Chondrocyte (in vitro differentiated cells): ENCODE results near the gene DRAXIN. TPM values are rescaled to one million over a fixed set of nuclear protein-coding genes. Genes with fewer than 3 reads are reported as not detected.
A peak's percentile ranks its signal among the peaks of the same experiment; 100 is the strongest.

Experiments
- DNase-seq: peaks from one replicate; pipeline ENCODE4 v3.0.0; 2021; ENCODE audit warnings: mixed read lengths, low spot score
- H3K27ac Mint-ChIP-seq: one replicate; pipeline ENCODE4 v1.8.0; 2021; ENCODE audit warnings: mild to moderate bottlenecking, moderate library complexity, mixed read lengths; ENCODE audit not compliant: unreplicated experiment
- H3K27me3 Mint-ChIP-seq: 2 replicates; pipeline ENCODE4 v1.8.0; 2021; ENCODE audit warnings: low read depth, mixed read lengths
- H3K36me3 Mint-ChIP-seq: 2 replicates; pipeline ENCODE4 v1.8.0; 2021; ENCODE audit warnings: low read depth, mixed read lengths
- H3K4me1 Mint-ChIP-seq: 2 replicates; pipeline ENCODE4 v1.8.0; 2021; ENCODE audit warnings: low read depth, mild to moderate bottlenecking, mixed read lengths
- H3K4me3 Mint-ChIP-seq: one replicate; pipeline ENCODE4 v1.8.0; 2021; ENCODE audit warnings: mild to moderate bottlenecking, moderate library complexity, mixed read lengths; ENCODE audit not compliant: unreplicated experiment
- H3K9me3 Mint-ChIP-seq: 2 replicates; pipeline ENCODE4 v1.8.0; 2021; ENCODE audit warnings: low read depth, mixed read lengths
- total RNA-seq: library from RNA; stranded (reverse); gene quantifications from 3 replicates; pipeline ENCODE4 v1.2.1, GENCODE V29; 2021
- TF ChIP-seq, protein P1 (sequence below): fragments of 200-600 bp; sonication (generic); IDR thresholded peaks from 2 replicates; pipeline ENCODE4 v1.5.0; 2021; ENCODE audit warnings: antibody characterized with exemption, mild to moderate bottlenecking, moderate library complexity

Gene DRAXIN
- total RNA-seq, 1 donor from 2014 or later: 0.17 TPM

GRCh38 chr1:11654939-11655808, 36.3 kb upstream of the DRAXIN start:
- H3K36me3 Mint-ChIP-seq: peaks cover 6% of the 10 kb centered on the region
- no peaks in the 10 kb centered on the region for H3K9me3 Mint-ChIP-seq
- H3K27ac Mint-ChIP-seq: no peak overlapping the region
- TF ChIP-seq, protein P1, sequence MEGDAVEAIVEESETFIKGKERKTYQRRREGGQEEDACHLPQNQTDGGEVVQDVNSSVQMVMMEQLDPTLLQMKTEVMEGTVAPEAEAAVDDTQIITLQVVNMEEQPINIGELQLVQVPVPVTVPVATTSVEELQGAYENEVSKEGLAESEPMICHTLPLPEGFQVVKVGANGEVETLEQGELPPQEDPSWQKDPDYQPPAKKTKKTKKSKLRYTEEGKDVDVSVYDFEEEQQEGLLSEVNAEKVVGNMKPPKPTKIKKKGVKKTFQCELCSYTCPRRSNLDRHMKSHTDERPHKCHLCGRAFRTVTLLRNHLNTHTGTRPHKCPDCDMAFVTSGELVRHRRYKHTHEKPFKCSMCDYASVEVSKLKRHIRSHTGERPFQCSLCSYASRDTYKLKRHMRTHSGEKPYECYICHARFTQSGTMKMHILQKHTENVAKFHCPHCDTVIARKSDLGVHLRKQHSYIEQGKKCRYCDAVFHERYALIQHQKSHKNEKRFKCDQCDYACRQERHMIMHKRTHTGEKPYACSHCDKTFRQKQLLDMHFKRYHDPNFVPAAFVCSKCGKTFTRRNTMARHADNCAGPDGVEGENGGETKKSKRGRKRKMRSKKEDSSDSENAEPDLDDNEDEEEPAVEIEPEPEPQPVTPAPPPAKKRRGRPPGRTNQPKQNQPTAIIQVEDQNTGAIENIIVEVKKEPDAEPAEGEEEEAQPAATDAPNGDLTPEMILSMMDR: no peak
- no peak for DNase-seq
- H3K4me1 Mint-ChIP-seq: peaks cover 10% of the 10 kb centered on the region
- H3K4me3 Mint-ChIP-seq: peak overlapping the region; percentile 66
- H3K27me3 Mint-ChIP-seq: peaks cover 5% of the 10 kb centered on the region

DNA sequence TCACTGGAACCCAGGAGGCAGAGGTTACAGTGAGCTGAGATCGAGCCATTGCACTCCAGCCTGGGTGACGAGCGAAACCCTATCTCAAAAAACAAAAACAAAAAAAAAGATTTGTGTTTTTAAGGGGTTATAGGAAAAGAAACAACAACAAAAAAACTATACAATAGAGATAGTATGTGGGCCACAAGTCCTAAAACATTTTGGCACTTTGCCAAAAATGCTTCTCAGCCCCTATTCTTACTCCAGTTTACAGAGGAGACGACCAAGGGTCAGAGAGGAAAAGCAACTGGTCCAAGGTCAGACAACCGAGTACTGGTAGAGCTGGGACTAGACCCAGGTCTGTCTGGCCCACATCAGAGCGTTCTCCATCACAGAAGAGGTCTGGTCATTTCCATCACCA, 33.9 kb upstream of the DRAXIN start:
- no peak for DNase-seq
- Mint-ChIP-seq H3K4me3 (no peak overlapping the region), H3K36me3 (peaks cover 8% of the 10 kb centered on the region), H3K9me3 (no peaks in the 10 kb centered on the region), H3K4me1 (peaks cover 7% of the 10 kb centered on the region), H3K27ac (no peak overlapping the region), H3K27me3 (no peaks in the 10 kb centered on the region)
- TF ChIP-seq, protein P1: no peak

DNA sequence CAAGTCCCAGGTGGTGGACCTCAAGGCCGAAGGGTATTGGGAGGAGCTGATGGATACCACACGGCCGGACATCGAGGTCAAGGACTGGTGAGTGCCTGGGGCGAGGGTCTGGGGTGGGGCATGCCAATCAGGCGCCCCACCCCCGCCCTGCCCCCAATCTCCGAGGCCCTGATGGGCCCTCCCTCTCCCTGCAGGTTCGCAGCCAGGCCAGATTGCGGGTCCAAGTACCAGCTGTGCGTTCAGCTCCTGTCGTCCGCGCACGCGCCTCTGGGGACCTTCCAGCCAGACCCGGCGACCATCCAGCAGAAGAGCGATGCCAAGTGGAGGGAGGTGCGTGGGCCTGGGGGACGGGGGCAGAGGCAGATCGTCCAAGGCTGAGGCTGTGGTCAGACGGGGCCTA, 33.0 kb upstream of the DRAXIN start:
- no peak for DNase-seq
- Mint-ChIP-seq H3K27ac (no peak overlapping the region), H3K4me3 (no peak overlapping the region), H3K9me3 (no peaks in the 10 kb centered on the region), H3K27me3 (no peaks in the 10 kb centered on the region), H3K36me3 (peaks cover 8% of the 10 kb centered on the region), H3K4me1 (peaks cover 7% of the 10 kb centered on the region)
- TF ChIP-seq, protein P1: no peak

GRCh38 chr1:11659748-11660147, 31.8 kb upstream of the DRAXIN start:
- TF ChIP-seq, protein P1: no peak
- no peak overlapping the region for H3K4me3 Mint-ChIP-seq

DNA sequence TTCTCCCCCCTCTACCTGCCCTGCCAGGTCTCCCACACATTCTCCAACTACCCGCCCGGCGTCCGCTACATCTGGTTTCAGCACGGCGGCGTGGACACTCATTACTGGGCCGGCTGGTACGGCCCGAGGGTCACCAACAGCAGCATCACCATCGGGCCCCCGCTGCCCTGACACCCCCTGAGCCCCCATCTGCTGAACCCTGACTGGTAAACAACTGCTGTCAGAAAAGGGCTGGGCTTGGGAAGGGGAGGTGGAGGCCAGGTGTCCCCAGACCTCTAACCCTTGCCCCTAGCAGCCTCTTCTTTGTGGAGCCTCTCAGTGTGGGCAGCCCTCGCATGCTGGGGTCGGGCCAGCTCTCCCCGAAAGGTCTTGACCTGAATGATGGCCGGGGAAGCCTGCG, 30.4 kb upstream of the DRAXIN start:
- no peak overlapping the region for H3K4me3 Mint-ChIP-seq
- TF ChIP-seq, protein P1: no peak
- H3K27me3 Mint-ChIP-seq: no peaks in the 10 kb centered on the region
- H3K27ac Mint-ChIP-seq: no peak overlapping the region
- H3K9me3 Mint-ChIP-seq: no peaks in the 10 kb centered on the region
- no peak for DNase-seq
- H3K4me1 Mint-ChIP-seq: no peaks in the 10 kb centered on the region
- H3K36me3 Mint-ChIP-seq: peaks cover 8% of the 10 kb centered on the region

More at GRCh38 chr1:11659748-11660147, 31.8 kb upstream of the DRAXIN start:
- Mint-ChIP-seq H3K4me1 (peaks cover 7% of the 10 kb centered on the region), H3K9me3 (no peaks in the 10 kb centered on the region), H3K36me3 (peaks cover 8% of the 10 kb centered on the region), H3K27ac (no peak overlapping the region), H3K27me3 (no peaks in the 10 kb centered on the region)
- DNase-seq: no peak
